GM12891 (cell line): ENCODE measurements around the gene MTG2.

ENCODE experiments used
- DNase-seq: peaks from one replicate; pipeline ENCODE4 v3.0.0; 2011; ENCODE audit warnings: low spot score; ENCODE audit not compliant: insufficient read length
- FAIRE-seq: peaks from 2 replicates; lab custom pipeline; 2011; peaks lifted over from hg19 to GRCh38; lab: Jason Lieb, UNC
- PAX5 ChIP-seq: IDR thresholded peaks from 2 replicates; pipeline ENCODE4 v1.6.1; 2011; ENCODE audit warnings: low read length, moderate library complexity, mild to moderate bottlenecking; ENCODE audit not compliant: insufficient read depth, severe bottlenecking
- POLR2A ChIP-seq: IDR thresholded peaks from 2 replicates; pipeline ENCODE4 v1.6.1; 2011; ENCODE audit warnings: low read depth, low read length, control low read depth
- POLR2AphosphoS5 ChIP-seq: IDR thresholded peaks from 2 replicates; pipeline ENCODE4 v1.6.1; 2011; ENCODE audit warnings: low read depth, low read length, control low read depth
- POU2F2 ChIP-seq: IDR thresholded peaks from 2 replicates; pipeline ENCODE4 v1.6.1; 2011; ENCODE audit warnings: low read depth, mild to moderate bottlenecking, control low read depth, low read length, moderate library complexity
- SPI1 ChIP-seq: IDR thresholded peaks from 2 replicates; pipeline ENCODE4 v1.6.1; 2011; ENCODE audit warnings: low read depth, low read length, control low read depth
- TAF1 ChIP-seq: IDR thresholded peaks from 2 replicates; pipeline ENCODE4 v1.6.1; 2011; ENCODE audit warnings: low read depth, low read length, control low read depth

MTG2 gene

GRCh38 chr20:62160876-62161275, 22.0 kb upstream of the MTG2 start:
- TF ChIP-seq PAX5 (no peak), POU2F2 (no peak), SPI1 (no peak), POLR2AphosphoS5 (no peak), TAF1 (no peak), POLR2A (no peak)
- no peak for FAIRE-seq
- DNase-seq: no peak

DNA sequence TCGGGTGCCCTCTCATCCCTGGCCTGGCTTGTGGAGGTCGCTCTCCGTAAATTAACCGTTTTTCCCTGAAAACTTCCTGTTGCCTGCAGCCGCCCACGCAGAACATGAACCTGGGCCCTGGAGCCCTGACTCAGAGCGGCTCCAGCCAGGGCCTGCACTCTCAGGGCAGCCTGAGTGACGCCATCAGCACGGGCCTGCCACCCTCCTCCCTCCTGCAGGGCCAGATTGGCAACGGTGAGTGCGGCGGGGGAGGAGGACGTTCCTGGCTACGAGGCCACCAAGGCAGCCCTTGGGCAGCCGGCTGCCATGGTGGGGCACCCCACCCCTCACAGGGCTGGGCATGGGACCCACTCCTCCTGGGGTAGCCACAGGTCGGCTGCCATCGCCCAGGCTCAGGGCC, 21.5 kb upstream of the MTG2 start:
- TF ChIP-seq TAF1 (no peak), SPI1 (no peak)
- DNase-seq (no peak), FAIRE-seq (no peak)

GRCh38 chr20:62162765-62163484, 19.9 kb upstream of the MTG2 start:
- FAIRE-seq: no peak
- TF ChIP-seq POLR2A: no peak
- TF ChIP-seq SPI1: no peak
- TF ChIP-seq POU2F2: no peak
- no peak for TF ChIP-seq TAF1
- TF ChIP-seq POLR2AphosphoS5: no peak
- no peak for TF ChIP-seq PAX5
- DNase-seq: no peak

- FAIRE-seq (no peak), DNase-seq (no peak)
- TF ChIP-seq POLR2AphosphoS5 (no peak), POLR2A (no peak), SPI1 (no peak), POU2F2 (no peak), PAX5 (no peak), TAF1 (no peak)
Measured at GRCh38 chr20:62163485-62163865, 19.4 kb upstream of the MTG2 start.

DNA sequence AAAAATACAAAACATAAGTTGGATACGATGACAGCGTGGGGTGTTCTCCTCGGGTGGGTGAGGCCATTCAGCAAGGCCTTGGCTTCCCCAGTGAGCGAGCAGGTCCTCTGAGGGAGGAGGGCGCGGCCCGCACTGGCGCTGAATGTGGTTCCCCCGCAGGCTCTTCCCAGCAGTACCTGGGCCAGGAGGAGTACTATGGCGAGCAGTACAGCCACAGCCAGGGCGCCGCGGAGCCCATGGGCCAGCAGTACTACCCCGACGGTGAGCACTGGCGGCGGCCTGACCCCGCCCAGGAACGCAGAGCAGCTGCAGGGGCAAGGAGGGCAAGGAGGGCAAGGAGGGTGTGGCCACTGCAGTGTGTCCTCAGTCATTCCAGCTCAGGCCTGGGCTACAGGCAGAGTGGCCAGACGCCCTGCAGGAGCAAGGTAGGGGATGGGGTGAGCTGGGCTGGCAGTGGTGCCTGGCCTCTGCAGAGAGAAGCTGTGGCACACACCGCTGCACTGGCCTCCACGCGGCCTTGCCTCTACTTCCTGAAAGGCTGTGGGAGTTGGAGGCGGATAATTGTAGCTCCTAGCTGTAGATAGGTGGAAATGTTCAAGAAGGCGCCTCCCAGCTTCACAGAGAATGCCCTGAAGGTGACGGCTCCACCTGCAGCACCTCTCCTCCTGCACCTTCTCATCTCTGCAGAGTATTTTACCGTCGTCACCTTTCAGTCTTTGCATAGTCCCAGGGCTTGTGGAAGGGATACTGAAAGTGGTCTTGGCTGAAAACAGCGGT, 18.7 kb upstream of the MTG2 start:
- FAIRE-seq (no peak), DNase-seq (no peak)
- TF ChIP-seq POLR2A (no peak), POU2F2 (no peak), SPI1 (no peak), POLR2AphosphoS5 (no peak), PAX5 (no peak), TAF1 (no peak)

DNA sequence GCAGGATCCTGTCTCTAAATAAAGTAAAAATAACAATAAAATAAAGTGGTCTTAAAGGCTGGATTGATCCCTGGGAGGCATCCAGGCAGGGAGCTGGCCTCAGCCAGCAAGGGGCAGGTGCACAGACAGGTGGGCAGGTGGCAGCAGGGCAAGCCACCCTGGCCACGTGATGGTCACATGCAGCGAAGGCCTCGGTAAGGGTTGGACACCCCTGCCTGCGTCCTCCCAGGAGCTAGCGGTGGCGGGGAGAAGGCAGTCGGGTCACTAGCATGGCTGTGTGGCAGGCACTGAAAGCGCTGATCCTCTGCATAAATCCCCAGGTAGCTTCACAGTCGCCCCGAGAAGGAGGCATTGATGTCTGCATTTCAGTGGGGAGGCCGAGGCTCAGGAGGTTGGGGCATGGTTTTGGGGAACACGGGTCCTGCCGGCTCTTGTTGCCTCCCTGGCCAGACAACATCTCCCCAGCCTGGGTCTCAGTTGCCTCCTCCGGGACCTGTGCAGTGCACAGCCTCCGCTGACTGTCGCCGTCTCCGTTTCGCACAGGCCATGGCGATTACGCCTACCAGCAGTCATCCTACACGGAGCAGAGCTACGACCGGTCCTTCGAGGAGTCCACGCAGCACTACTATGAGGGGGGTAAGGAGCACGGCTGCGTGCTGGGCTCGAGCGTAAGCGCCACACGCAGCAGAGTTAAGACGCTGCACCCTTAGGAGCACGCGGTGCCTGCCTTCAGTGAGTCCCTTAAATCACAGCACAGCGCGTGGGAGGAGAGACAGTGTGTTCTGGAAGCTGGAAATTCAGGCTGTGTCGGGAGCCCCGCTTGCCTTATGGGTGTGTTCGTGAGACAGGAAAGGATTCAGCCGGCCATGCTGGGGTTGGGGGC, 17.7 kb upstream of the MTG2 start:
- DNase-seq: no peak
- FAIRE-seq: no peak
- TF ChIP-seq POLR2AphosphoS5: no peak
- no peak for TF ChIP-seq PAX5
- no peak for TF ChIP-seq POLR2A
- no peak for TF ChIP-seq SPI1
- TF ChIP-seq TAF1: no peak
- TF ChIP-seq POU2F2: no peak

DNA sequence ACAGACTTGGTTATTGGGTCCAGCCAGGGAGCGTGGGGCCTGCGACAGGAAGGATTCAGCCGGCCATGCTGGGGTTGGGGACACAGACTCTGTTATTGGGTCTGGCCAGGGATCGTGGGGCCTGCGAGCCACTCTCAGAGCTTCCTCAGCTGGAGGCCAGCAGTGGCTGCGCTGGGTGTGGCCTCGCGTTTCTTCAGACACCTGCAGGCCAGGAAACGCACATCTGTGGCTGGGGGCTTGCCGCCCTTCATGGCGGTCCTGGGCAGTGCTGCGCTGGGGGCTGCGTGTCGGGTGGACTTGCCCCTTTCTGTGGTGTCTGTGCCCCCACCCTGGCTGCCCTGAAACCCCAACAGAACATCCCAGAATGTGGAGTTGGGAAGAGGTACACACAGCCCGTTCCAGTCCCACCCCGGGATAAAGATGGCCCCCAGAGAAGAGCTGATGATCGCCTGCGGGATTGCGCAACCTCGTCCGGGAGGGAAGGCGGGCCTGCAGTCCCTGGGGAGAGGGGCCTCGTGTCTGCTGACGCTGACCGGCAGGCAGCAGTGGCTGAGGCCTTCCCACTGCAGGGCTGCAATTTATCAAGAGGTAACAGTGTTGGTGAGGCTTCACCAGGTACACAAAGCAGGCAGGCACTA, 16.9 kb upstream of the MTG2 start:
- no peak for TF ChIP-seq POLR2A
- TF ChIP-seq TAF1: no peak
- no peak for TF ChIP-seq PAX5
- no peak for TF ChIP-seq POU2F2
- TF ChIP-seq POLR2AphosphoS5: no peak
- DNase-seq: no peak
- no peak for FAIRE-seq

GRCh38 chr20:62167474-62167873, 15.4 kb upstream of the MTG2 start:
- no peak for TF ChIP-seq PAX5
- no peak for FAIRE-seq
- no peak for DNase-seq

GRCh38 chr20:62168061-62168460, 14.8 kb upstream of the MTG2 start:
- no peak for TF ChIP-seq POLR2AphosphoS5
- no peak for TF ChIP-seq TAF1
- TF ChIP-seq POU2F2: no peak
- DNase-seq (no peak), FAIRE-seq (no peak)

DNA sequence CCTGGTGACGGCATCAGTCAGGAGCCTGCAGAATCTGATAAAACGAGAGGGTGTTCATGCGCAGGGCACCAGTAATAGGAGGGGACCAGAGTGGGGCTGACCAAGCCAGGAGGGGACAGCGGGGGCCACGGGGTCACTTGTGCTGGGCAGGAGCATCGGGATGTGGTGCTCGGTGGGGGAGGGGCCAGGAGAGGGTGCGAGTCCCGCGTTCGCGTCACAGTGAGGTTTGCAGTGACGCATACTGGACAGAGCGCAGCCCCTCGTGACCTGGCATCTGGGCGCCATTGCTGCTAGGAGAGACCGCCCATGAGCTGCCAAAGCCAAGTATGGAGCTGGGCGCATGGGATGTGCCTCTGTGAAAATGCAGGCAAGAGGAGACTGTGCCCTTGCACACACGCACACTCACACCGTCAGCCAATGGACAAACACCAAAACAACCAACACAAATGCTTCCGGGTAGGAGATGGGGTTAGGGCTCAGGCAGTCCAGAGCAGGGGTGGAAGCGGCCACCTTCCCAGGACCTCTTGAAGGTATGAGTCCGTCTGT, 13.9 kb upstream of the MTG2 start:
- DNase-seq (no peak), FAIRE-seq (no peak)
- TF ChIP-seq PAX5 (no peak), SPI1 (no peak), POLR2AphosphoS5 (no peak), POU2F2 (no peak), TAF1 (no peak), POLR2A (no peak)
